Thymus (tissue), 11 donors: Measurements from ENCODE around the gene STX2. TPM values are rescaled to one million over a fixed set of nuclear protein-coding genes. Genes with fewer than 3 reads are reported as not detected.

Experiments used
- DNase-seq, 9 donors: peaks; one replicate each; pipeline ENCODE4 v3.0.0-alpha.2; 2013; ENCODE audit warnings: low spot score in 9 of 9, low read depth in 6 of 9, missing footprints in 1 of 9
- H3K27ac ChIP-seq, 2 donors: one replicate each; pipeline ENCODE4 v1.5.1; 2013; ENCODE audit warnings: control low read depth in 1 of 2, low read depth in 1 of 2, low read length in 1 of 2, mild to moderate bottlenecking in 1 of 2, moderate library complexity in 1 of 2
- H3K27me3 ChIP-seq, 2 donors: one replicate each; pipeline ENCODE4 v1.5.1; 2013; ENCODE audit warnings: low read length in 1 of 2; ENCODE audit not compliant: control insufficient read depth in 2 of 2, insufficient read depth in 1 of 2
- H3K36me3 ChIP-seq, 2 donors: one replicate each; pipeline ENCODE4 v1.5.1; 2013; ENCODE audit warnings: low read length in 1 of 2, mild to moderate bottlenecking in 1 of 2, moderate library complexity in 1 of 2; ENCODE audit not compliant: control insufficient read depth in 2 of 2, insufficient read depth in 2 of 2
- H3K4me1 ChIP-seq, 2 donors: one replicate each; pipeline ENCODE4 v1.5.1; 2013; ENCODE audit warnings: low read length in 2 of 2; ENCODE audit not compliant: control insufficient read depth in 2 of 2, insufficient read depth in 2 of 2
- H3K4me3 ChIP-seq, 2 donors: one replicate each; pipeline ENCODE4 v1.5.1; 2013; ENCODE audit warnings: low read length in 2 of 2, control low read depth in 1 of 2, mild to moderate bottlenecking in 1 of 2
- H3K9me3 ChIP-seq, 2 donors: one replicate each; pipeline ENCODE4 v1.5.1; 2013; ENCODE audit warnings: low read length in 1 of 2, mild to moderate bottlenecking in 1 of 2; ENCODE audit not compliant: control insufficient read depth in 2 of 2, insufficient read depth in 1 of 2
- WGBS: extraction: QIAGEN DNeasy Blood & Tissue Kit; methylation state at CpG from one replicate; pipeline ENCODE4 v1.1.7; 2013; 5-methylcytosine and 5-hydroxymethylcytosine counted together
- polyA plus RNA-seq: library from polyadenylated mRNA; stranded (reverse); fragments of 200-250 nt; gene quantifications from one replicate; pipeline ENCODE4 v1.2.3, GENCODE V29; 2013
- total RNA-seq: library from RNA; stranded (reverse); fragments of 120-200 nt; gene quantifications from one replicate; pipeline ENCODE4 v1.2.4, GENCODE V29; 2013
- donor health status: healthy.

The STX2 gene
- total and polyA plus RNA-seq, 2 donors, result 8.8 to 18.3 TPM

DNA sequence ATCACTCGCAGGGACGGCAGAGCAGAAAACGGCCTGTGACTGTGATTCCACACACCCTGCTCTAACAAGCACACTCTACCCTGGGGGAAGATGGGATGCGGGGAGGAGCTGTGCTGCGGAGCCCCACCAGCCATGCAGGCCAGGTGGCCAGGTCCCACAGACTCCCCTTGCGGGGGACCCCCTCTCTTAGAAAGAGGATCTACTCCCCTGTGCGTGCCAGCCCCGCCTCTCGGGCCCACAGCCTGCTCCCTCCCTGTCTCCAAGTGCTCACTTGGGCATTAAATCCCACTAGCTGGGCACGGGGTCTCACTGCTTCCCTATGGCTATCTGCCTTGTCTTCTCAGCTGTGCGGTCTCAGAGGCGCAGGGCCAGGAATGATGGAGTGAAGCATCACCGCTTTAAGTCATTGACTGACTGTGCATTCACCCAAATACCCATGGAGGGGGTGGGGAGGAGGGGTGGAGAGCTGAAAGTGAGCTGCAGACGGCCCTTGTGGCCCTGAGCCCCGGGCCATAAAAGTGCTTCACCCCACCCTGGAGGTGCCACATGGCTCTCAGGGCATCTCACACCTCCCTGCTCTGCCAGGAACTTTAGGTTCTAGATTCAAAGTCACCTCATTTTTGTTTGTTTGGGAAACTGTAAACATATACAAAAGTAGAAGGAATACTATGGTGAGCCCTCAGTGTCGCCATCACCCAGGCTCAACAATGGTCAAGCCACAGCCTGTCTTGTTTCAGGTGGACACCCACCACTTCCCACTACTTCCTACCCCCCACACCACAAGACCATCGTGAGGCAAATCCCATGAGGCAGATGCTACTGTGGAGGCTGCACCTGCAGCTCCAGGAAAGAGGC, 9.4 kb downstream of the STX2 start:
- peaks cover 3 to 18% of the 10 kb centered on the region in 2 donors for H3K4me1 ChIP-seq
- H3K4me3 ChIP-seq, result no peak overlapping the region
- no peaks in the 10 kb centered on the region for H3K36me3 ChIP-seq
- no peak overlapping the region for H3K27ac ChIP-seq
- no peaks in the 10 kb centered on the region for H3K9me3 ChIP-seq
- WGBS, result 90% methylated on average over 17 of the region's 17 CpGs
- no peak for DNase-seq
- H3K27me3 ChIP-seq, result no peaks in the 10 kb centered on the region

GRCh38 chr12:130828895-130829294, 10.2 kb downstream of the STX2 start:
- WGBS, result 94% methylated on average over 8 of the region's 8 CpGs
- Histone ChIP-seq H3K9me3 (no peaks in the 10 kb centered on the region), H3K4me1 (peaks cover 3 to 18% of the 10 kb centered on the region in 2 donors), H3K36me3 (no peaks in the 10 kb centered on the region), H3K27ac (no peak overlapping the region), H3K27me3 (no peaks in the 10 kb centered on the region), H3K4me3 (no peak overlapping the region)
- no peak for DNase-seq

- Histone ChIP-seq H3K9me3 (no peaks in the 10 kb centered on the region), H3K27me3 (no peaks in the 10 kb centered on the region), H3K4me3 (no peak overlapping the region), H3K4me1 (peaks cover 3 to 18% of the 10 kb centered on the region in 2 donors), H3K27ac (no peak overlapping the region), H3K36me3 (peaks cover 0 to 10% of the 10 kb centered on the region in 2 donors)
- WGBS, result 94% methylated on average over 3 of the region's 3 CpGs
- no peak for DNase-seq
These were observed 11.6 kb downstream of the STX2 start for GRCh38 chr12:130827432-130827831.

DNA sequence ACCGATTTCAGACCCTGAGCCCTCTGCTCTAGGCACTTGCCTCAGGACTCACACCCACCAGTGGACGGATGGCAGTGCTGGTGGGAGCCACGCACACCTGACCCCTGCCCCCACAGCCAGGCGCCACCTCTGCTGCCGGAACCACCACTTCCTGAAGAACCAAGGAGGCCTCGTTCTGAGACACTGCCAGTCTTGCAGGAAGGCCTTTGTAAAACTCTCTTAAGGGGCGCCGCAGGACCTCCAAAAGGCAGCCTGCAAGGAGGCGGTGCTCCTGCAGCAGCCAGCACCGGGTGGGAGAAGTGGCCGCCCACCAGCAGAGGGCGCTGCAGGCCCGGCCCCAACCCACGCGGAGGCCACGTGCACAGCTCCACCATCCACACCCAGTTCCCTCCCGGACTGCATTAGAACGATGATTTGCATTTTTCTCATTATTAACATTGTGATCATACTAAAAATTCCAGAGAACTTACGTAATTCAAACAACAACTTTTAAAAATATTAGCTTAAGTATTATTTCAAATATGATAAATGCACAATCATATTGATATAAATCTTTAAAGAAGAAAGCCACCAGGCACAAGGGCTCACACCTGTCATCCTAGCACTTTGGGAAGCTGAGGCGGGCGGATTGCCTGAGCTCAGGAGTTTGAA, 12.8 kb downstream of the STX2 start:
- 71% methylated on average over 21 of the region's 21 CpGs for WGBS
- Histone ChIP-seq H3K27ac (peak overlapping the region; percentile 8 to 20), H3K27me3 (no peaks in the 10 kb centered on the region)

DNA sequence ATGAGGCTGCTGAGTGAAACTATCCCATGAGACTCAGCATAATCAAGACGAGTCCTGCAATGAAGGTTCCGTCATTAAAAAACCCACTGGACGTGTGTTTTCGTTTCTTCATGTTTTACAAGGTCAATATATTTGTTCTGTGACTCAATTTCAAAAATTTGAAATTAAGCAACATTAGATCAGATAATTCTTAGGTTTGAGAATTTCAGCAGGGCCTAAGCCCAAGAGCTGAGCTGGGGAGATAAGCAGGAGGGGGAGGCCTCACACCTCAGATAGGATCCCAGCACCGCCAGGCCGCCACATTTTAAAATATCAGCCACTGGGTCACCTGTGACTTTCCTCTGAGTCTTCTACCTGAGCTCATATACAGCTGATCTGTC, 13.3 kb downstream of the STX2 start:
- no peak overlapping the region for H3K4me3 ChIP-seq
- H3K36me3 ChIP-seq, result peaks cover 6 to 12% of the 10 kb centered on the region in 2 donors
- DNase-seq, result no peak
- H3K27ac ChIP-seq, result peak overlapping the region; percentile 8 to 20
- no peaks in the 10 kb centered on the region for H3K27me3 ChIP-seq
- peaks cover 3 to 18% of the 10 kb centered on the region in 2 donors for H3K4me1 ChIP-seq
- no peaks in the 10 kb centered on the region for H3K9me3 ChIP-seq
- 97% methylated on average over 6 of the region's 6 CpGs for WGBS

More for the DNA sequence above, 12.8 kb downstream of the STX2 start:
- H3K4me3 ChIP-seq, result no peak overlapping the region
- H3K36me3 ChIP-seq, result peaks cover 5 to 10% of the 10 kb centered on the region in 2 donors
- DNase-seq, result peak in 3 of 9 donors; percentile 50 to 64 (median 58)
- H3K9me3 ChIP-seq, result no peaks in the 10 kb centered on the region
- peaks cover 3 to 18% of the 10 kb centered on the region in 2 donors for H3K4me1 ChIP-seq

DNA sequence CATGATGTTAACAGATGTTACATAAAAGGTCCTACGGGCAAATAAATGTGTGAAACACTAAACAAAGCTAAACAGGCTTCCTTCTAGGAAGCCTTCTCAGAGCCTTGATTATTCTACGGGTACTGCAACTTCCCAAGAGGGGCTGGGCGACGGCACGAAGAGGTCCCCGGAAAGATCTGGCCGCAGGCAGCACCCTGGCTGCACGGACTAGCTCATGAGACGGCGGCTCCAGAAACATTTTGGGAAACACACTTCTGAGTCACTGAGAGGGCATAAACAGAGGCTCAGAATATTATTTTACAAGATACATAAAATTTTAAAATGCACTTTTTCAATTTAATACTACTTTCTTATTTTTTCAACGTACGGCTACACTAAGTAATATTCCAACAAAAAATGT, 19.4 kb downstream of the STX2 start:
- WGBS, result 99% methylated on average over 12 of the region's 12 CpGs
- no peak for DNase-seq
- H3K9me3 ChIP-seq, result no peaks in the 10 kb centered on the region
- H3K27ac ChIP-seq, result no peak overlapping the region
- H3K27me3 ChIP-seq, result no peaks in the 10 kb centered on the region
- H3K4me1 ChIP-seq, result peaks cover 0 to 7% of the 10 kb centered on the region in 2 donors
- H3K36me3 ChIP-seq, result peaks cover 9 to 20% of the 10 kb centered on the region in 2 donors
- no peak overlapping the region for H3K4me3 ChIP-seq

DNA sequence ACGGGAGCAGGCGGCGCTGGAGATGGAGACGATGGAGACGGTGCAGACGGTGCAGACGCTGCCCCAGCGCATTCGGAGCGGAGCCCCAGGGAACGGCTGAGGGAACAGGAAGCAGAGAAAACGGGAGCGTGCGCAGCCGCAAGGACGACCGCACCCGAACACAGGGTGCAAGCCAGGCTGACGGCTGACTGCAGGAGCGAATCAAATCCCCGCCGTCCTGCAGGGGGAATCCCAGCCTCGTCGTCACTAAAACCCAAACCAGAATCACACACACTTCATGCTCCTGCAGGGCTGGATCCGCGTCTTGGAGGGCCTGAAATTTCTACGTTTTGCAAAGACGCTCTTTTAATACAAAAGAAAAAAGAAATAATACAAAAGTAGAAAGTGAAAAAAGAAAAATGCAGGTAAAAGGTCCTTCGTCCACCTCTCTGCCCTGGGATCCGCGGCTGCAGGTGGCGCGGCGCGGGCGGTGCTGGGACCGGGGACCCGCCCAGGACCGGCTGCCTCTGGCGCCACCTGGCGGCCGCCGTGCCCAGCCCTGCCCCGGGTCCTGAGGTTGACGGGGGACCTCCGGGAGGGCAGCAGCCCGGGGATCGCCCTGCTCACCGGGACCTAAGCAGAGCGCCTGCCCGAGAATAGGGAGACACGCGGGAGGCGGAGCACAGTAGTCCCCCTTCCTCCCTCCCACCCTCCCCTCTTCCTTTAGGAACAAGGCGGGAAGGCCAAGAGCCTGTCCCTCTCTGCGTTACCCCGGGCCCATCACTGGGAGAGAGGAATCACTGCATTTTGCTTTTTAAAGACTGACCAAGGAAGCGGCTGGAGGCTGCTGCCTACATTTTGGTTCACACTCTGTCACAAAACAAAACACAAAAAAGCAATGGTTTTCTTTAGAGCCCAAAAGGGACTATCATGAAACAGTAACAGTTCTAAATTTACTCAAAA, 20.1 kb downstream of the STX2 start:
- peaks cover 0 to 7% of the 10 kb centered on the region in 2 donors for H3K4me1 ChIP-seq
- H3K27ac ChIP-seq, result peak overlapping the region; percentile 20 to 32
- H3K27me3 ChIP-seq, result no peaks in the 10 kb centered on the region
- peak overlapping the region; percentile 59 to 62 for H3K4me3 ChIP-seq
- H3K9me3 ChIP-seq, result no peaks in the 10 kb centered on the region
- DNase-seq, result peak in 6 of 9 donors; percentile 30 to 73 (median 57)
- H3K36me3 ChIP-seq, result peaks cover 9 to 23% of the 10 kb centered on the region in 2 donors
- WGBS, result 12% methylated on average over 58 of the region's 58 CpGs

DNA sequence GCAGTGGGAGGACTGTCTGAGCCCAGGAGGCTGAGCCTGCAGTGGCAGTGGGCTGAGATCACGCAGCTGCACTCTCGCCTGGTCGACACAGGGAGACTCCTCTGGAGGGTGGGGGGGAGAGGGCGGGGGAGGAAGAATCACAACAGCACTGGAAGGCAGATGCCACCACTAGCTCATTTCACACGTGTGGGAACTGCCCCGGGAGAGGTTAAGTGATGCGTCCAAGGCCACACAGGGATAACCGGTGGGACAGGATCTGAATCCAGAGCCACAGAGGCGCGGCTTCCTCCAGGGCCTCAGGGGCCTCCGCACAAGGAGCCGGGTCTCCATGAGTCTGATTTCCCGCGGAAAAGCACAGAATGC, 20.8 kb downstream of the STX2 start:
- peak overlapping the region in 1 of 2 donors; percentile 32 for H3K27ac ChIP-seq

More for the DNA sequence above, 20.8 kb downstream of the STX2 start:
- Histone ChIP-seq H3K36me3 (peaks cover 11 to 26% of the 10 kb centered on the region in 2 donors), H3K27me3 (no peaks in the 10 kb centered on the region), H3K9me3 (no peaks in the 10 kb centered on the region), H3K4me3 (peak overlapping the region; percentile 59 to 62), H3K4me1 (peaks cover 0 to 7% of the 10 kb centered on the region in 2 donors)
- DNase-seq, result peak in 1 of 9 donors; percentile 22
- 47% methylated on average over 14 of the region's 14 CpGs for WGBS
